Measurements from ENCODE around the gene TTC34.

DNA sequence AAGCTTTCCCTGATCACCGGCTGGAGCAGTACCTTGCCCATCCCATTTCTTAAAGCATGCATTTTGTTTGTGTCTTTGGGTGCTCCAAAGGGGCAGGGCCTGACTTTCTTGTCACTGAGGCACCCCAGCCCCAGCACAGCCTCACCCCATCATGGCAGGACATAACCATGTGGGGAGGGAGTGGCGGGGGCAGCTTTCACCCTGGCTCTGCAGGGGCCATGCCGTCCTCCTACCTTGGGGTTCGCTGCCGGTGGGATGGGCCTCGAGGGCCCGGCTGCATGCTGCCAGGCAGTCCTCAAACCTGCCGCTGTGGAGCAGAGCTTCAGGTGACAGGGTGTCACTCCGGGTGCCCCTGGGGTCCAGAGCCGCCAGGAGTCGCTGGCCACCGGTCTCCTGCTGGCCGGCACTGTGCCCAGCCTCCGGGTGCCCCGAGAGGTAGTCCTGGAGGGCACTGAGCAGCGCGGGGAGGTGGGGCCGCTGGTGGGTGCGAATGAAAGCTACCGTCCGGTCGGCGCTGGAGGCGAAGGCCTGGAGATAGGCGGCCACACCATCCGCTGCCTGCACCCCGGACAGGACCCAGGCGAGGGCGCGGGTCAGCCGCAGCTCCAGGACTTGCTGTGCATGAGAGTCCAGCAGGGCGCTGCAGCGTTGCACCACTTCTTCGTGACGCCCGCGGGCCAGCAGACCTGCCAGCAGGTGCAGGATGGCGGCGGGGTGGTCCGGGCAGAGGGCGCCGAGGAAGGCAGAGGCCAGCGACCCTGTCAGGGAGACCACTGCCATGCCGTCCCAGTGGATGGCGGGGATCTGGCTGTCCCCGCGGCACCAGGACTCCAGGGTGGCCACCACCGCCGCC is 1.5 kb downstream of the TTC34 start:
- TF ChIP-seq, protein P1, sequence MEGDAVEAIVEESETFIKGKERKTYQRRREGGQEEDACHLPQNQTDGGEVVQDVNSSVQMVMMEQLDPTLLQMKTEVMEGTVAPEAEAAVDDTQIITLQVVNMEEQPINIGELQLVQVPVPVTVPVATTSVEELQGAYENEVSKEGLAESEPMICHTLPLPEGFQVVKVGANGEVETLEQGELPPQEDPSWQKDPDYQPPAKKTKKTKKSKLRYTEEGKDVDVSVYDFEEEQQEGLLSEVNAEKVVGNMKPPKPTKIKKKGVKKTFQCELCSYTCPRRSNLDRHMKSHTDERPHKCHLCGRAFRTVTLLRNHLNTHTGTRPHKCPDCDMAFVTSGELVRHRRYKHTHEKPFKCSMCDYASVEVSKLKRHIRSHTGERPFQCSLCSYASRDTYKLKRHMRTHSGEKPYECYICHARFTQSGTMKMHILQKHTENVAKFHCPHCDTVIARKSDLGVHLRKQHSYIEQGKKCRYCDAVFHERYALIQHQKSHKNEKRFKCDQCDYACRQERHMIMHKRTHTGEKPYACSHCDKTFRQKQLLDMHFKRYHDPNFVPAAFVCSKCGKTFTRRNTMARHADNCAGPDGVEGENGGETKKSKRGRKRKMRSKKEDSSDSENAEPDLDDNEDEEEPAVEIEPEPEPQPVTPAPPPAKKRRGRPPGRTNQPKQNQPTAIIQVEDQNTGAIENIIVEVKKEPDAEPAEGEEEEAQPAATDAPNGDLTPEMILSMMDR (conservative IDR thresholded peaks at IDR 0.05 in 1 of 2, IDR thresholded peaks at IDR 0.05 in 1 of 2; ENCODE audit: extremely low read depth in 1 of 2, insufficient read depth in 1 of 2, low read depth in 1 of 2, low read length in 2 of 2): no peak
- no peak for TF ChIP-seq EZH2 (IDR thresholded peaks at IDR 0.05; ENCODE audit: borderline replicate concordance, low read length)

Measured in mammary epithelial cell (primary cell).